ENCODE measurements around the gene PRDX2.
A peak's percentile ranks its signal among the peaks of the same experiment; 100 is the strongest.

The PRDX2 gene

GRCh38 chr19:12756150-12756883, 45.3 kb downstream of the PRDX2 start:
- Histone ChIP-seq H3K9me3 (ENCODE audit: control insufficient read depth, low read length) (no peaks in the 10 kb centered on the region), H3K27me3 (replicated peaks; ENCODE audit: control insufficient read depth, insufficient read depth, low read length) (peaks cover 10% of the 10 kb centered on the region), H3K9ac (ENCODE audit: low read length) (no peak overlapping the region), H3K36me3 (ENCODE audit: control insufficient read depth, insufficient read depth, low read length, severe bottlenecking) (no peaks in the 10 kb centered on the region), H3K4me1 (ENCODE audit: control insufficient read depth, insufficient read depth, low read length) (peaks cover 3% of the 10 kb centered on the region), H3K4me3 (ENCODE audit: low read length) (no peak overlapping the region)
- no peak for DNase-seq (ENCODE audit: low read depth)

- no peak overlapping the region for H3K4me3 ChIP-seq (ENCODE audit: low read length)
- H3K9me3 ChIP-seq (ENCODE audit: control insufficient read depth, low read length), result no peaks in the 10 kb centered on the region
- H3K36me3 ChIP-seq (ENCODE audit: control insufficient read depth, insufficient read depth, low read length, severe bottlenecking), result no peaks in the 10 kb centered on the region
- H3K4me1 ChIP-seq (ENCODE audit: control insufficient read depth, insufficient read depth, low read length), result peaks cover 12% of the 10 kb centered on the region
- no peak overlapping the region for H3K9ac ChIP-seq (ENCODE audit: low read length)
- H3K27me3 ChIP-seq (replicated peaks; ENCODE audit: control insufficient read depth, insufficient read depth, low read length), result peaks cover 21% of the 10 kb centered on the region
- no peak for DNase-seq (ENCODE audit: low read depth)
These were observed 47.0 kb downstream of the PRDX2 start for GRCh38 chr19:12754465-12755196.

- no peak for DNase-seq (ENCODE audit: low read depth)
- no peak overlapping the region for H3K9ac ChIP-seq (ENCODE audit: low read length)
- H3K4me3 ChIP-seq (ENCODE audit: low read length), result no peak overlapping the region
- H3K27me3 ChIP-seq (replicated peaks; ENCODE audit: control insufficient read depth, insufficient read depth, low read length), result peaks cover 21% of the 10 kb centered on the region
- peaks cover 8% of the 10 kb centered on the region for H3K36me3 ChIP-seq (ENCODE audit: control insufficient read depth, insufficient read depth, low read length, severe bottlenecking)
- H3K4me1 ChIP-seq (ENCODE audit: control insufficient read depth, insufficient read depth, low read length), result peaks cover 9% of the 10 kb centered on the region
- no peaks in the 10 kb centered on the region for H3K9me3 ChIP-seq (ENCODE audit: control insufficient read depth, low read length)
These were observed 49.4 kb downstream of the PRDX2 start for GRCh38 chr19:12752056-12752781.

DNA sequence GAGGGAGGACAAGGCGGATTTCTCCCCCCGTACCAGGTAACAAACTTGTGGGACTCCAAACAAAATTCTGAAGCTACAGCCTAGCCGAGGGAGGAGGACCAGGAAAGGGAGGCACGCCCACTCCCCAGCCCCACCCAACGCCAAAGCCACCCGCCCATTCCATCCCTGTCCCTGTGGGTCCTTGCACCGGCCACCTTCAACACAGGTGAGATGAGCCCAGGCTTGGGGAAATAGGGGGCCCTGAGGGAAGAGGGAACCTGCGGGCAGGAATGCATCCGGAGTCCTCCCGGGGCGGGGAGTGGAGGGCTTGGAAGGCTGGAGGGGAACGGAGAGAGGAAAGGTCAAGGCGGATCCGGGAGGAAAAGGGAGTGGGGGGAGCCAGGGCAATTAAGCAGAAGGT, 50.0 kb downstream of the PRDX2 start, which contains the start of gene BEST2:
BEST2 (plus strand) TSS at position 157 of the 400 bp plus-strand sequence. CDS start 802 bp downstream, outside the sequence.
- Histone ChIP-seq H3K4me3 (ENCODE audit: low read length) (no peak within 1 kb of the TSS), H3K36me3 (ENCODE audit: control insufficient read depth, insufficient read depth, low read length, severe bottlenecking) (peaks cover 11% of the 10 kb centered on the region)

GRCh38 chr19:12750851-12751250, 50.7 kb downstream of the PRDX2 start:
- peaks cover 21% of the 10 kb centered on the region for H3K27me3 ChIP-seq (replicated peaks; ENCODE audit: control insufficient read depth, insufficient read depth, low read length)
- H3K9me3 ChIP-seq (ENCODE audit: control insufficient read depth, low read length), result no peaks in the 10 kb centered on the region
- peaks cover 9% of the 10 kb centered on the region for H3K4me1 ChIP-seq (ENCODE audit: control insufficient read depth, insufficient read depth, low read length)
- H3K36me3 ChIP-seq (ENCODE audit: control insufficient read depth, insufficient read depth, low read length, severe bottlenecking), result peaks cover 18% of the 10 kb centered on the region
- no peak overlapping the region for H3K9ac ChIP-seq (ENCODE audit: low read length)
- H3K4me3 ChIP-seq (ENCODE audit: low read length), result no peak overlapping the region
- DNase-seq (ENCODE audit: low read depth), result no peak

More for the DNA sequence above, 50.0 kb downstream of the PRDX2 start, which contains the start of gene BEST2:
- no peak for DNase-seq (ENCODE audit: low read depth)
- H3K9me3 ChIP-seq (ENCODE audit: control insufficient read depth, low read length), result no peaks in the 10 kb centered on the region
- H3K27me3 ChIP-seq (replicated peaks; ENCODE audit: control insufficient read depth, insufficient read depth, low read length), result peaks cover 21% of the 10 kb centered on the region
- H3K4me1 ChIP-seq (ENCODE audit: control insufficient read depth, insufficient read depth, low read length), result peaks cover 9% of the 10 kb centered on the region
- H3K9ac ChIP-seq (ENCODE audit: low read length), result no peak within 1 kb of the TSS

DNA sequence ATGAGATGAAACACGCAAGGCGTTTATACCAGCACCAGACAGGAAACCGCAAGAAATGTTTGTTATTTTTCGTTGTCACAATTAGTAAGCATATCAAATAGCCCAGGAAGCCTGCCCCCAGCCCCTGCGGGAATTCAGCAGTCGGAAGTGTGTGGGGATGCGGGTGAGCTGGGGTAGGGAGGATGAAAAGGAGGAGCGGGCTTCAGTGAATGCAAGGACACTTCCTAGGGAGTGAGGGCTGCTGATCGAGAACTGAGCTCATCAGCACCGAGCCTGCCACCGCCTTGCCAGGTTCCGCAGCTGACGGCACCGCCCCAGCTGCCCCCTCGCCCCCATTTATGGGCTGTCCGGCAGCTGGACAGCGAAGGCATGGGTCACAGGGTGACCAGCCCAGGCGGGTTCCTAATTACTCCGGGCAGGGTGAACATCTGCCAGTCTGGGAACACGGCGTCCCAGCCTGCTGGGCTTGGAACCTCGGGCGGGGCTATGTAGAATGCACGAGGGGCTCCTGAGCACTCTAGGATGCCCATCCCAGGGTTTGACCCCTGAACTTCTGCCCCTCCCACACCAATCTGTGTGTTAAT, 51.6 kb downstream of the PRDX2 start:
- peaks cover 21% of the 10 kb centered on the region for H3K27me3 ChIP-seq (replicated peaks; ENCODE audit: control insufficient read depth, insufficient read depth, low read length)
- DNase-seq (ENCODE audit: low read depth), result peak; percentile 41

DNA sequence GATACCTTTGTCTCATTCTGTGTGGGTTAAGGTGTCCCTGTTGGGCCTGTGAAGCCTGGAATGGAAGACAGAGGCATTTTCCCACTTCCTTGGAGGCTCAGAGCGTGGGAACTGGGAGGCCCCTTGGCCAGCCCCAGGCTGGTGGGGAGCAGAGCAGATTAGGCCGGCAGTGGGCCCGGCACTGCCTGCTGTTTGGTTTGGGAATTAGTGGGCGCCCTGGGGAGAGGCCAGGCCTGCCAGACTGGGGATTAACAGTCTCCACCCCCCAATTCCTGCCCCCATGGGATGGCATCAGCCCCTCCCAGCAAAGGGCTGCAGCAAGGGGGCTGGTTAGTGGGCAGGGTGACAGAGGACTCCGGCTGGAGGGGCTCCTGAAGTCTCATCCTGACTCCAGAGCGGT, 53.1 kb downstream of the PRDX2 start:
- Histone ChIP-seq H3K9ac (ENCODE audit: low read length) (no peak overlapping the region), H3K9me3 (ENCODE audit: control insufficient read depth, low read length) (no peaks in the 10 kb centered on the region), H3K4me3 (ENCODE audit: low read length) (no peak overlapping the region), H3K27me3 (replicated peaks; ENCODE audit: control insufficient read depth, insufficient read depth, low read length) (peaks cover 17% of the 10 kb centered on the region), H3K36me3 (ENCODE audit: control insufficient read depth, insufficient read depth, low read length, severe bottlenecking) (peaks cover 30% of the 10 kb centered on the region), H3K4me1 (ENCODE audit: control insufficient read depth, insufficient read depth, low read length) (peaks cover 9% of the 10 kb centered on the region)
- DNase-seq (ENCODE audit: low read depth), result no peak

More for the DNA sequence above, 51.6 kb downstream of the PRDX2 start:
- peaks cover 9% of the 10 kb centered on the region for H3K4me1 ChIP-seq (ENCODE audit: control insufficient read depth, insufficient read depth, low read length)
- no peak overlapping the region for H3K4me3 ChIP-seq (ENCODE audit: low read length)
- H3K36me3 ChIP-seq (ENCODE audit: control insufficient read depth, insufficient read depth, low read length, severe bottlenecking), result peaks cover 26% of the 10 kb centered on the region
- no peaks in the 10 kb centered on the region for H3K9me3 ChIP-seq (ENCODE audit: control insufficient read depth, low read length)
- H3K9ac ChIP-seq (ENCODE audit: low read length), result no peak overlapping the region
